ENCODE results near the gene PPIP5K1.
"Not testable (repeated sequence)": the region's sequence is repeated elsewhere in the genome, so short reads cannot be mapped to it uniquely, and the experiment has no call there.

PPIP5K1 gene

GRCh38 chr15:43545426-43545825 is 44.6 kb downstream of the PPIP5K1 start:
- no peak for DNase-seq (ENCODE audit: low spot score)

GRCh38 chr15:43544266-43544665 is 45.7 kb downstream of the PPIP5K1 start:
- no peak for DNase-seq (ENCODE audit: low spot score)

- DNase-seq (ENCODE audit: low spot score): no peak
Observed at GRCh38 chr15:43541785-43542184, 48.2 kb downstream of the PPIP5K1 start.

- DNase-seq (ENCODE audit: low spot score): no peak
Observed at GRCh38 chr15:43538091-43538490, 51.9 kb downstream of the PPIP5K1 start.

GRCh38 chr15:43534897-43535296 is 55.1 kb downstream of the PPIP5K1 start:
- DNase-seq (ENCODE audit: low spot score): no peak

- not testable (repeated sequence) for DNase-seq (ENCODE audit: low spot score)
Observed at GRCh38 chr15:43532826-43533225, 57.2 kb downstream of the PPIP5K1 start.

GRCh38 chr15:43531018-43531670 is 58.9 kb downstream of the PPIP5K1 start:
- no peak for DNase-seq (ENCODE audit: low spot score)

GRCh38 chr15:43529587-43530345 is 60.2 kb downstream of the PPIP5K1 start:
- DNase-seq (ENCODE audit: low spot score): no peak

- DNase-seq (ENCODE audit: low spot score): no peak
Observed at GRCh38 chr15:43529141-43529540, 60.9 kb downstream of the PPIP5K1 start.

GRCh38 chr15:43528542-43529007 is 61.4 kb downstream of the PPIP5K1 start:
- no peak for DNase-seq (ENCODE audit: low spot score)

GRCh38 chr15:43527802-43528541 is 62.0 kb downstream of the PPIP5K1 start:
- no peak for DNase-seq (ENCODE audit: low spot score)

GRCh38 chr15:43527016-43527801 is 62.8 kb downstream of the PPIP5K1 start:
- no peak for DNase-seq (ENCODE audit: low spot score)

GRCh38 chr15:43526261-43526930 is 63.6 kb downstream of the PPIP5K1 start:
- DNase-seq (ENCODE audit: low spot score): no peak

- DNase-seq (ENCODE audit: low spot score): no peak
Observed at GRCh38 chr15:43525131-43525530, 64.9 kb downstream of the PPIP5K1 start.

- DNase-seq (ENCODE audit: low spot score): no peak
Observed at GRCh38 chr15:43524254-43524845, 65.7 kb downstream of the PPIP5K1 start.

GRCh38 chr15:43523646-43524045 is 66.4 kb downstream of the PPIP5K1 start:
- no peak for DNase-seq (ENCODE audit: low spot score)

GRCh38 chr15:43522247-43522646 is 67.8 kb downstream of the PPIP5K1 start:
- DNase-seq (ENCODE audit: low spot score): no peak

- no peak for DNase-seq (ENCODE audit: low spot score)
Observed at GRCh38 chr15:43521419-43521818, 68.6 kb downstream of the PPIP5K1 start.

GRCh38 chr15:43520138-43520537 is 69.9 kb downstream of the PPIP5K1 start:
- no peak for DNase-seq (ENCODE audit: low spot score)

GRCh38 chr15:43519196-43519595 is 70.8 kb downstream of the PPIP5K1 start:
- no peak for DNase-seq (ENCODE audit: low spot score)

- no peak for DNase-seq (ENCODE audit: low spot score)
Observed at GRCh38 chr15:43518197-43518761, 71.7 kb downstream of the PPIP5K1 start.

Measured in left forelimb (tissue), 1 donor.